ENCODE data around the gene CNOT2.

CNOT2 gene, protein sequence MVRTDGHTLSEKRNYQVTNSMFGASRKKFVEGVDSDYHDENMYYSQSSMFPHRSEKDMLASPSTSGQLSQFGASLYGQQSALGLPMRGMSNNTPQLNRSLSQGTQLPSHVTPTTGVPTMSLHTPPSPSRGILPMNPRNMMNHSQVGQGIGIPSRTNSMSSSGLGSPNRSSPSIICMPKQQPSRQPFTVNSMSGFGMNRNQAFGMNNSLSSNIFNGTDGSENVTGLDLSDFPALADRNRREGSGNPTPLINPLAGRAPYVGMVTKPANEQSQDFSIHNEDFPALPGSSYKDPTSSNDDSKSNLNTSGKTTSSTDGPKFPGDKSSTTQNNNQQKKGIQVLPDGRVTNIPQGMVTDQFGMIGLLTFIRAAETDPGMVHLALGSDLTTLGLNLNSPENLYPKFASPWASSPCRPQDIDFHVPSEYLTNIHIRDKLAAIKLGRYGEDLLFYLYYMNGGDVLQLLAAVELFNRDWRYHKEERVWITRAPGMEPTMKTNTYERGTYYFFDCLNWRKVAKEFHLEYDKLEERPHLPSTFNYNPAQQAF

GRCh38 chr12:70242695-70243509 is at the start of gene CNOT2:
Gene CNOT2 (plus strand): TSS chr12:70243433. CDS start chr12:70278227, 34,794 bp downstream.
- peak; percentile 84 for DNase-seq

GRCh38 chr12:70194076-70194475 is 49.2 kb upstream of the CNOT2 start:
- DNase-seq = no peak

- no peak for DNase-seq
Observed at GRCh38 chr12:70196811-70197281, 46.4 kb upstream of the CNOT2 start.

DNA sequence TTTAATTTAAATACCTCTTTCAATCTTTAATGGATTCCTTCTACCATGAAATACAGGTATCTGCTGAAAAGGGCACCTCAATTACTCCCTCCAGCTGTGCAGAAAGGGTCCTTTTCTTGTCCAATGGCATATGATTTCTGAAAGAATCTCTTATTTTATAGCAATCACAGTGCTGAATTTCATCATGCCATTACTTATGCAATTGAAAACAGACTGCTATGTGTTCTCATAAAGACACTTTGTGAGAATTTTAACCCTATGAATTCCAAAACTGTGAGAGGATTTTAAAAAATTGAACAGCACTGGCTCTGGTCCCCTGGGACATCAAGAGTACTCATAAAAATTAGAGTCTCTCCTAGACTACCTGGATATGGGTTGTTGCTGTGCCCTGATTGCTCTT is 45.9 kb upstream of the CNOT2 start:
- DNase-seq = no peak

DNA sequence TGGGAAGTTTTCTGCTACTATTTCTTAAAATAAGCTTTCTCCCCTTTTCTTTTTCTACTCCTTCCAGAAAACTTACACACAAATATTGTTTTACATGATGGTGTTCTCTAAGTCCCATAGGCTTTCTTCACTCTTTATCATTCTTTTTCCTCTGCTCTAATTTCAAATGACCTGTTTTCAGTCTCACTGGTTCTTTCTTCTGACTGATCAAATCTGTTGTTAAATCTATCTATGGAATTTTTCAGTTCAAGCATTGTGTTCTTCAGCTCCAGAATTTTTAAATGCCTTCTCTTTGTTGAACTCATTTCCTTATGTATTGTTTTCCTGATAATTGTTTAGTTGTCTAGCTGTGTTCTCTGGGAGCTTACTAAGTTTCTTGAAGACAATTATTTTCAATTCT is 29.5 kb upstream of the CNOT2 start:
- DNase-seq = no peak

- DNase-seq = no peak
Observed at GRCh38 chr12:70214972-70215617, 28.1 kb upstream of the CNOT2 start.

- no peak for DNase-seq
Observed at GRCh38 chr12:70217416-70217815, 25.8 kb upstream of the CNOT2 start.

GRCh38 chr12:70221626-70222025 is 21.6 kb upstream of the CNOT2 start:
- DNase-seq = no peak

DNA sequence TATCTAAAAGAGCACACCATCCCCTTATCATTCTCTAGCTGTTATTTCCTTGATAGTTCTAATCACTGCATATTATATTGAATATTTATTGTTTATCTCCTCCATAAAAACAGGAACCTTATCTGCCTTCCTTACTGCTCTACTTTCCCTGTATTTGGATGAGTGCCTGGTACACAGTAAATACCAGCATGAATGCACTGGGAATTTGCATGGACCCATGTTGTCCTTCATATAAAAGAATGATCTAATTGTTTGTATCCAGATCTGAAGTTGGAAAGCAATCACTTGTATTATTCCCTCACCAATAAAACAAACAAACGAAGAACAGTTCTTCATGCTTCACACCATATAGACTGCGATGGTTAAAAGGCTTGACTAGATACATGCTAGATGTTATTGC is 15.3 kb upstream of the CNOT2 start:
- no peak for DNase-seq

GRCh38 chr12:70230934-70231606 is 12.2 kb upstream of the CNOT2 start:
- no peak for DNase-seq

- DNase-seq = no peak
Observed at GRCh38 chr12:70236990-70237389, 6.2 kb upstream of the CNOT2 start.

DNA sequence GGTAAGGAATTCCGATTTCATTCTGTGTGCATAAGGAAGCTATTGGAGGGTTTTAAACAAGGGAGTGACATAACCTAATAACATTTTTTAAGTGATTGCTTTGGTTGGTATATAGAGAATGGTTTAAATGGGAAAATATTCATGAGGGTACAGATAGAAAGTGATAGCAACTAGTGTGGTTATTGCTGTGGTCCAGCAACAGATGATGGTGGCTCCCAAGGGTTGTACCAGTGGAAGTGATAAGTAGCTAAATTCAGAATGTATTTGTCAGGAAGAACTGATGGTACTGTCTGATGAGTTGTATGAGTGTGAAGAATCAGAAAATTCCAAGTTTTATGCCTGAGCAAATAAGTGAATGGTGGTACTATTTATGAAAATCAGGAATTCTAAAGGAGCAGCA is 2.6 kb upstream of the CNOT2 start:
- DNase-seq = no peak

- peak; percentile 5 for DNase-seq
Observed at GRCh38 chr12:70241845-70242244, 1.4 kb upstream of the CNOT2 start.

DNA sequence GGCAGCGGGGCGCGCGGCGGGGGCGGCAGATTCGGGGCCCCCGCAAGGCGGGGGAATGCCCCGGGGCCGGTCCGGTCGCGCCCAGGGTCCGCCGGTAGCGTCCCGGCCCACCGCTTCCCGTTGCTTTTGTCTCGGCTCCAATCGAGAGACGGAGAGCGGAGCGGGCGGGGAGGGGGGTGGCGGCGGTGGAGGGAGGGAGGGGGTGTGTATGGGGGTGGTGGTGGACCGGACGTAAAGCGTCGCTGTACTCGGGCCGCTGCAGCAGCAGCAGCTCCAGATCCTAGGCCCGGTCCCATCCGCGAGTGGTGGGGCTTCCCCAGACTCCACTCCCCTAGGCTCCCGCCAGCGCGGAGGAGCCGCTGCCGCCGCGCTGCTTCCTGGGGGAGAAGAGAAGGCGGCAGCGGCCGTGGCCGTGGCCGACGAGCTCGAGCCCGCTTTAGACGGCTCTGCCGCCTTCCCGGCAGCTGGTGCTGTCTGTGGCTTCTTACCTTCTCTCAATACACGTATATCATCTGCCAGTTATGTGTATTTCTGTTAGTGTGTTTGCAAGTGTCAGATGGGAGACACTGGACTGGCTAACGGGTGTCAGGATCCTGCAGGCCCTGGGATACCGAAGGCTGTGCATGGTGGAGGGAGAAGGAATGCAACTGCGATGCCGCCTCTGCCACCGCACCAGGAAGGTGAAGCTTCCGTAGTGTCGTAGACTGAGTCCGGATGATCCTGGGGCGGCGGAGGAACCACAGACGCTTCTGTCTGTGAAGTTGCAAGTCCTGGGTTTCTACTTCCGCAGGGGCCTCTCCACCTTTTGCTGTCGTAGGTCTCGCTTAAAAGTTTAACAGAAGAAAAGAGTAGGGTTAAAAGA is 508 bp downstream of the CNOT2 start:
- DNase-seq = peak; percentile 55

DNA sequence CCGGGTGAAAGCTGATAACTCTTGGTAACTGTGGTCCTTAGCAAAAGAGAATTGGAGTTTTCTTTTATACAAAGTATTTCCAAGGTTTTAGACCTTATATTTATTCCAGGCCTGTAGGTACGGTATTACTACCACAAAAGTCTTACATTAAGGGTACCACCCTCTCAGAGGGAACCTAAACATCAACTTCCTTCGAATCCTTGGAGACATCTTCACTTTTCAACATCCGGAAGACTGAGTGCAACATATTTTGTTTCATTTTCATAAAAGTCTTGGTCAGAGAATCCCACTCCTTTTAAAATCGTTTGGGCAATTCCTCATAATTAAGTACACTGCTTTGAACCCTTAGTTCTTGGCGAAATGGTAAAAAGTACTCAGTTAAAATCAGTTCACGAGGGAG is 1.2 kb downstream of the CNOT2 start:
- DNase-seq = no peak

DNA sequence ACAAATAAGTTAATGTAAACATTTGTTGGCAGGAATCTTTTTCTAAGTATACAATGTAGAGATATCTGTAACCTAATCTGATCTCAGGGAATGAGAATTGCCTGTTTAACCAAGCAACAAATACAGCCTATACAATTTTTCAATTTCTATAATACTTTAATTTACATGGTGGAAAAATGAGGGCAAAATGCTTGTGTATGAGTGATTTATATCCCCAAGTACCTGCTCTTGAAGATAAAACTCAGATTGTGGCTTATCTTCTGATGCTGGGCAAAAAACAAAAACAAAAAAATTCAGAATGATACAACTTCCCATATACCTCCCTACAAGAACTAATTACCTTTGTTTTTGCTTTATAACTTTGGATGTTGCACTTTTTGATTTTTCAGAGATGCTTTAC is 2.2 kb downstream of the CNOT2 start:
- no peak for DNase-seq

- DNase-seq = no peak
Observed at GRCh38 chr12:70246580-70246979, 3.3 kb downstream of the CNOT2 start.

GRCh38 chr12:70247653-70248199 is 4.5 kb downstream of the CNOT2 start:
- DNase-seq = no peak

DNA sequence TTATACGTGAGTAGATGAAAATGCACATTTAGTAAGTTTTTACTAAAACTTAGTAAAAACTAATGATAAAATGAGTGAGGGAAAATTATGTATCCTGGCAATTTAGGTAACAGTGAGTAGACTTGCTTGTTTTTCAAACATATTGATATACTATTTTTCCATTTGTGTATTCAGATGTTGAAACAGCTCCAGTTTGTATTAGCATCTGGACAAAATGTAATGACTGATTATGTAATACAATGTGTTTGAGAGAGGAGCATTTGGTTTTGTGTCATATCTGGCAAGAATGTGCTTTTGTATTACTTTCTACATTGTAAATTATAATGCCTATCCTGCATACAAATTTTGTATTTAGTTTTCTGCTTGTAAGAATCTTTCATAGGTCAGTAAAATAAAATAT is 5.6 kb downstream of the CNOT2 start:
- no peak for DNase-seq

GRCh38 chr12:70249903-70250302 is 6.7 kb downstream of the CNOT2 start:
- DNase-seq = no peak

GRCh38 chr12:70251226-70251625 is 8.0 kb downstream of the CNOT2 start:
- DNase-seq = no peak
